ENCODE measurements around the gene PTGER1. TPM values are rescaled to one million over a fixed set of nuclear protein-coding genes. Genes with fewer than 3 reads are reported as not detected.

Gene PTGER1
- total RNA-seq, 1 experiment from 2014 or later: 0.63 TPM

- Histone ChIP-seq H2BK20ac (ENCODE audit: low read depth, low read length, poor library complexity, severe bottlenecking) (no peak overlapping the region), H2BK12ac (ENCODE audit: insufficient read length, low read depth, low read length) (no peak overlapping the region), H3K9ac (ENCODE audit: extremely low read depth, insufficient read length, low read length) (no peak overlapping the region), H3K23me2 (ENCODE audit: insufficient read length, low read depth, low read length, poor library complexity, severe bottlenecking) (no peaks in the 10 kb centered on the region), H3K18ac (ENCODE audit: insufficient read length, low read depth, low read length) (no peak overlapping the region), H3K79me2 (ENCODE audit: insufficient read depth, low read length) (no peaks in the 10 kb centered on the region), H2AFZ (ENCODE audit: low read length) (no peak overlapping the region), H3T11ph (ENCODE audit: low read length) (no peak overlapping the region), H4K5ac (ENCODE audit: insufficient read length, low read depth, low read length) (no peak overlapping the region), H3K4me1 (ENCODE audit: insufficient read depth, low read length) (no peaks in the 10 kb centered on the region; the same call in 1 of the 2 replicates), H2BK5ac (ENCODE audit: insufficient read length, low read length) (no peak overlapping the region), H3K56ac (ENCODE audit: insufficient read length, low read depth, low read length) (no peak overlapping the region), H3K27ac (ENCODE audit: insufficient read length, low read depth, low read length) (no peak overlapping the region), H4K8ac (replicated peaks; ENCODE audit: insufficient read length, low read depth, low read length) (no peak overlapping the region), H4K91ac (ENCODE audit: insufficient read length, low read depth, low read length) (no peak overlapping the region), H3K4me2 (ENCODE audit: insufficient read depth, insufficient read length, low read length) (no peak overlapping the region), H3K4ac (ENCODE audit: low read depth, low read length) (no peak overlapping the region), H3K14ac (ENCODE audit: insufficient read depth, low read length) (no peak overlapping the region), H3K79me1 (ENCODE audit: insufficient read depth, low read depth, low read length, poor library complexity, severe bottlenecking) (no peaks in the 10 kb centered on the region), H2BK120ac (ENCODE audit: low read depth, low read length, poor library complexity, severe bottlenecking) (no peak overlapping the region), H2AK5ac (ENCODE audit: insufficient read length, low read length) (no peak overlapping the region), H4K20me1 (ENCODE audit: control insufficient read depth, insufficient read depth, insufficient read length) (no peaks in the 10 kb centered on the region), H3K9me3 (ENCODE audit: control insufficient read depth, low read depth, low read length) (no peaks in the 10 kb centered on the region), H3K23ac (ENCODE audit: insufficient read length, low read depth, low read length) (no peak overlapping the region), H2BK15ac (ENCODE audit: low read depth, low read length) (no peak overlapping the region), H3K27me3 (ENCODE audit: insufficient read depth, low read length) (no peaks in the 10 kb centered on the region)
- no peaks in the 10 kb centered on the region for H3K27me3 Mint-ChIP-seq (ENCODE audit: low read depth)
- H3K9me3 Mint-ChIP-seq: no peaks in the 10 kb centered on the region; a peak in 1 of 5 replicates
- no peak overlapping the region for H3K4me3 Mint-ChIP-seq
- peaks cover 10 to 38% (median 23%) of the 10 kb centered on the region in 3 experiments; a peak in 6 of 7 replicates for H3K36me3 Mint-ChIP-seq (ENCODE audit: insufficient read depth in 1 of 3, low read depth in 3 of 3)
- H3K4me1 Mint-ChIP-seq: peaks cover 13 to 19% of the 10 kb centered on the region in 2 experiments
- DNase-seq: no peak
- no peak overlapping the region for H3K27ac Mint-ChIP-seq
- TF ChIP-seq CTCF (conservative IDR thresholded peaks at IDR 0.05): no peak
- no CpG with 5 or more reads among the region's 5 CpGs for WGBS (ENCODE audit: extremely low coverage, insufficient read length, low lambda C conversion rate)
Observed at GRCh38 chr19:14480700-14481079, 5.5 kb upstream of the PTGER1 start.
